Measurements from ENCODE around the gene BCO2.

GRCh38 chr11:112229159-112229558, 53.8 kb downstream of the BCO2 start:
- TF ChIP-seq POLR2AphosphoS5 (IDR thresholded peaks at IDR 0.05; ENCODE audit: low read depth, low read length) = no peak
- no peak for TF ChIP-seq SIN3A (IDR thresholded peaks at IDR 0.05; ENCODE audit: borderline replicate concordance, insufficient read depth, low read length)
- no peak for TF ChIP-seq FOXP2 (optimal IDR thresholded peaks at IDR 0.05; ENCODE audit: borderline replicate concordance, extremely low read depth, extremely low read length, insufficient read depth)

All from PFSK-1 (cell line).